Stimulated activated CD8-positive, alpha-beta memory T cell treated with anti-CD3 and anti-CD28 coated beads, Interleukin-7, amount 100 ng/mL, for 48 hours (primary cell): ENCODE measurements around the gene PSD2.
"Not testable (repeated sequence)": the region's sequence is repeated elsewhere in the genome, so short reads cannot be mapped to it uniquely, and the experiment has no call there.

Experiments
- DNase-seq, 2 donors: peaks; one replicate each; pipeline ENCODE4 v3.0.0-alpha.2; 2020; ENCODE audit warnings: low read depth in 1 of 2; ENCODE audit errors: extremely low read depth in 1 of 2

The PSD2 gene

GRCh38 chr5:139789116-139789844 lies 6.3 kb upstream of the PSD2 start:
- DNase-seq, result no peak

- no peak for DNase-seq
Measured at GRCh38 chr5:139789845-139790189, 5.8 kb upstream of the PSD2 start.

GRCh38 chr5:139792218-139792617 lies 3.4 kb upstream of the PSD2 start:
- no peak for DNase-seq

GRCh38 chr5:139792655-139793054 lies 3.0 kb upstream of the PSD2 start:
- DNase-seq, result not testable (repeated sequence)

GRCh38 chr5:139794067-139794846 lies 1.4 kb upstream of the PSD2 start:
- DNase-seq, result no peak

- no peak for DNase-seq
Measured at GRCh38 chr5:139796061-139796806, 626 bp downstream of the PSD2 start.

GRCh38 chr5:139797335-139797734 lies 1.7 kb downstream of the PSD2 start:
- DNase-seq, result no peak

- no peak for DNase-seq
Measured at GRCh38 chr5:139797856-139798510, 2.4 kb downstream of the PSD2 start.

- no peak for DNase-seq
Measured at GRCh38 chr5:139798883-139799282, 3.3 kb downstream of the PSD2 start.

GRCh38 chr5:139799359-139799758 lies 3.8 kb downstream of the PSD2 start:
- DNase-seq, result no peak

GRCh38 chr5:139803978-139804377 lies 8.4 kb downstream of the PSD2 start:
- no peak for DNase-seq

- DNase-seq, result no peak
Measured at GRCh38 chr5:139804800-139805397, 9.3 kb downstream of the PSD2 start.

- DNase-seq, result no peak
Measured at GRCh38 chr5:139805545-139805944, 9.9 kb downstream of the PSD2 start.

GRCh38 chr5:139806111-139806510 lies 10.5 kb downstream of the PSD2 start:
- DNase-seq, result no peak

- no peak for DNase-seq
Measured at GRCh38 chr5:139806726-139807646, 11.4 kb downstream of the PSD2 start.

- DNase-seq, result no peak
Measured at GRCh38 chr5:139807647-139808030, 12.0 kb downstream of the PSD2 start.

GRCh38 chr5:139808481-139809330 lies 13.1 kb downstream of the PSD2 start:
- DNase-seq, result no peak

- no peak for DNase-seq
Measured at GRCh38 chr5:139809331-139809810, 13.8 kb downstream of the PSD2 start.
